Activated CD8-positive, alpha-beta memory T cell treated with anti-CD3 and anti-CD28 coated beads, Interleukin-2, amount 10 ng/mL, durations not matched to agents 7 days and 5 days (primary cell): ENCODE results near the gene RTEL1. TPM values are rescaled to one million over a fixed set of nuclear protein-coding genes. Genes with fewer than 3 reads are reported as not detected.
A peak's percentile ranks its signal among the peaks of the same experiment; 100 is the strongest.

Source experiments
- ATAC-seq: fragments of 150-1000 bp; cut with Tn5 transposase; one replicate; pipeline ENCODE4 v1.10.0; 2021; ENCODE audit warnings: moderate library complexity
- CTCF ChIA-PET: fragments of 350-600 bp; sonication (Branson Sonifier 250); formaldehyde crosslinking; loops from one replicate; lab custom pipeline; 2021; ENCODE audit warnings: antibody characterized with exemption; lab: Charles Lee
- DNase-seq: peaks from one replicate; pipeline ENCODE4 v3.0.0-alpha.2; 2020
- H3K27ac Mint-ChIP-seq: one replicate; pipeline ENCODE4 v1.8.0; 2021; ENCODE audit warnings: mild to moderate bottlenecking, mixed read lengths
- H3K27me3 Mint-ChIP-seq: one replicate; pipeline ENCODE4 v1.8.0; 2021; ENCODE audit warnings: mixed read lengths
- H3K36me3 Mint-ChIP-seq: one replicate; pipeline ENCODE4 v1.8.0; 2021; ENCODE audit warnings: mild to moderate bottlenecking, mixed read lengths
- H3K4me1 Mint-ChIP-seq: one replicate; pipeline ENCODE4 v1.8.0; 2021; ENCODE audit warnings: mixed read lengths
- H3K4me3 Mint-ChIP-seq: one replicate; pipeline ENCODE4 v1.8.0; 2021; ENCODE audit warnings: mild to moderate bottlenecking, moderate library complexity, mixed read lengths
- H3K9me3 Mint-ChIP-seq: one replicate; pipeline ENCODE4 v1.8.0; 2022; ENCODE audit warnings: low read depth, mixed read lengths
- total RNA-seq, 2 experiments: library from RNA; stranded (reverse); gene quantifications; one replicate each; pipeline ENCODE4 v1.2.3, GENCODE V29; 2021

RTEL1 gene
- total RNA-seq, 2 experiments from 2014 or later: 50.0 to 53.6 TPM

- no peaks in the 10 kb centered on the region for H3K27me3 Mint-ChIP-seq
- H3K4me1 Mint-ChIP-seq: peaks cover 34% of the 10 kb centered on the region
- CTCF ChIA-PET: no interaction called here
- DNase-seq (no peak), ATAC-seq (no peak)
- no peak overlapping the region for H3K27ac Mint-ChIP-seq
- peaks cover 5% of the 10 kb centered on the region for H3K36me3 Mint-ChIP-seq
- H3K9me3 Mint-ChIP-seq: no peaks in the 10 kb centered on the region
- no peak overlapping the region for H3K4me3 Mint-ChIP-seq
These were observed 42.3 kb downstream of the RTEL1 start for GRCh38 chr20:63700199-63701050.

- CTCF ChIA-PET: no interaction called here
- no peak overlapping the region for H3K27ac Mint-ChIP-seq
- H3K9me3 Mint-ChIP-seq: no peaks in the 10 kb centered on the region
- peaks cover 39% of the 10 kb centered on the region for H3K4me1 Mint-ChIP-seq
- ATAC-seq (no peak), DNase-seq (no peak)
- H3K27me3 Mint-ChIP-seq: no peaks in the 10 kb centered on the region
- peaks cover 11% of the 10 kb centered on the region for H3K36me3 Mint-ChIP-seq
- no peak overlapping the region for H3K4me3 Mint-ChIP-seq
These were observed 42.9 kb downstream of the RTEL1 start for GRCh38 chr20:63701051-63701328.

GRCh38 chr20:63701329-63702035 is 43.4 kb downstream of the RTEL1 start:
- Mint-ChIP-seq H3K27ac (no peak overlapping the region), H3K27me3 (no peaks in the 10 kb centered on the region), H3K4me3 (no peak overlapping the region), H3K9me3 (no peaks in the 10 kb centered on the region), H3K4me1 (peaks cover 41% of the 10 kb centered on the region), H3K36me3 (peaks cover 12% of the 10 kb centered on the region)
- CTCF ChIA-PET: no interaction called here
- DNase-seq: no peak
- ATAC-seq: no peak

- no peaks in the 10 kb centered on the region for H3K27me3 Mint-ChIP-seq
- CTCF ChIA-PET: no interaction called here
- H3K36me3 Mint-ChIP-seq: peaks cover 17% of the 10 kb centered on the region
- H3K4me1 Mint-ChIP-seq: peaks cover 42% of the 10 kb centered on the region
- H3K9me3 Mint-ChIP-seq: no peaks in the 10 kb centered on the region
- H3K4me3 Mint-ChIP-seq: no peak overlapping the region
- no peak for DNase-seq
- H3K27ac Mint-ChIP-seq: peak overlapping the region; percentile 28
- ATAC-seq: no peak
These were observed 44.0 kb downstream of the RTEL1 start for GRCh38 chr20:63702036-63702665.

DNA sequence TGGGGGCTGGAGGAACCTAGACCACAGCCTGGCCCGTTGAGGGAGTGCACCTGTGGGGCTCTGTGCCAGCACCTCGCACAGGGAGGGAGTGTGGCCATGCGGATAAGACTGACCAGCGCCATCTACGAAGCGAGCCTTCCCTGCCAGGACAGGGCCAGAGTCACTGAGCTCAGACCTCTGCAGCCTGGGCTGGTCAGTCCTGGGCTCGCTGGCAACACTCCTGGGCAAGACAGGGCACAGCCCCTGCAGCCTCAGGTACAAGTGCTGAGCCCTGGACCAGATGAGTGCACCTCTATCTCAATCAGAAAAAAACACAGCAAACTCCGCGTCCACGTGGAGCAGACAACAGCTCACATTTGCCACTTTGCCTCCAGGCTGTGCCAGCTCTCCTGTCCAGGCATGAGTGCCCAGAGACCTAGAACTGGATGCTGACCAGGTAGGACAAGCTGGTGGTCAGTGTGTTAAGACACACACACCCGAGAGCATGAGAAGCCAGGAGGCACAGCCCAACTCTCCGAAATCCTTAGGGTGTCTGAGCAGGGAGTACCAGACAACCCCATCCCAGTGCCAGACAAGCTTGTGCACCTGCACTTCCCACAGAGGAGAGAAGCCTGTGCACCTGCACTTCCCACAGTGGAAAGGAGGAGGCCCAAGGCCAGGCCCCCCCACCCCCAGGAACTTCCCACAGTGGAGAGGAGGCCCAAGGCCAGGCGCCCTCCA is 44.8 kb downstream of the RTEL1 start:
- Mint-ChIP-seq H3K4me3 (no peak overlapping the region), H3K36me3 (peaks cover 17% of the 10 kb centered on the region), H3K4me1 (peaks cover 37% of the 10 kb centered on the region), H3K27me3 (no peaks in the 10 kb centered on the region), H3K9me3 (no peaks in the 10 kb centered on the region), H3K27ac (no peak overlapping the region)
- CTCF ChIA-PET: no interaction called here
- DNase-seq: no peak
- no peak for ATAC-seq

DNA sequence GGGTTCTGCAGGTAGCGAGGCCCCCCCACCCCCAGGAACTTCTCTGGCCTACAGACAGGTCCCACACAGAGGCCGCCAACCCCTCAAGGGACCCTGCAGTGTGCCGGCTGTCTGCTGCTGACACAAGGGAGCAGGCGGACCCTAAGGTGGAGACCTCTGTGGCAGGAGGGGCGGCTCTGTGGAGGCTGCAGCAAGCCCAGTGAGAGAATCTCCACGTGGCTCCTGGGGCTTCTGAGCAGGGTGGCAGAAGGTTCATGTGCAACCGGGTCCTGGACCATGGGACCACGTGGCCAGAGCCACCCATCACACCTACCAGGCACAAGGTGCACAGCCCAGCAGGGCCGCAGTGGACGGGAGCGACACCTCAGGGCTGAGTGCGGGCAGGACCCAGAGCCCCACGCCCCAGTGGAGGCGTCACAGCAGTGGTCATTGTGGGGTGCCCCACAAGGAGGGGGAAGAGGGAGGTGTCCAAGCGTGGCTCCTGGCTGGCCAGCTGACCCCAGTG is 45.4 kb downstream of the RTEL1 start:
- DNase-seq (peak; percentile 39), ATAC-seq (no peak)
- no peaks in the 10 kb centered on the region for H3K9me3 Mint-ChIP-seq
- H3K27ac Mint-ChIP-seq: no peak overlapping the region
- CTCF ChIA-PET: no interaction called here
- H3K36me3 Mint-ChIP-seq: peaks cover 18% of the 10 kb centered on the region
- no peak overlapping the region for H3K4me3 Mint-ChIP-seq
- H3K27me3 Mint-ChIP-seq: no peaks in the 10 kb centered on the region
- peaks cover 38% of the 10 kb centered on the region for H3K4me1 Mint-ChIP-seq

DNA sequence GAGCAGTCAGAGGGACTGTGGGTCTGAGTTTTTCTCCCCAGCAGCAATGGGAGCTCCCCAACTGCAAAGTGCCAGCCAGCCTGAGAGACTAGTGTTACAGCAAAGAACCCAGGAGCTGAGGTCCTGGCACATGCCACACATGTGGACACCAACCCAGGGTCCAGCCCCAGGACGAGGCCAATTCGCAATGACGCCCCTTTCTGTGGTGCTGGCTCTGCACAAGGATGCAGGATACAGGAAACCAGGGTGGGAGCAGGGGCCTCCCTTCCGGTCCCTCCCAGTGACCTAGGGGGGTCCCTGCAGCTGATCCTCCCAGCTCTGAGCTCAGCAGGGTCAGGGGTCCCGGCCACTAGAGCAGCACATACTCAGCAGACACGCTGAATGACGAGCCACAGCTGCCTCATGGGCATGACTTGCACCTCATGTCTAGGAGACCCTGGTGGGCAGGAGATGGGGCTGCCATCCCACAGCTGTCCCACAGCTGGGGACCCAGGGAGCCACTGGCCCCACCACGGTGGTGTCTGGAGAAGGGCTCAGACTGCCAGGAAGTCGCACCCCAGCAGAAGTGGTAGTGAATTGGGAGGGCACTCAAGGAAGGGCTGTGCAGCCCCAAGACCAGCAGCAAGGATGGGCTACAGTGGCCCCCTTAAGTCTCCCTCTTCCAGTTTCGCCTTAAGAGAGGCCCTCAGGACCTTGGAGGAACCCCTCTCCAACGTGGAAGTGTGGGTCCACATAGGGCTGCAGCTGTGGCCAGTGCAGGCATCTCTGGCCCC is 46.0 kb downstream of the RTEL1 start:
- H3K27ac Mint-ChIP-seq: no peak overlapping the region
- H3K36me3 Mint-ChIP-seq: peaks cover 23% of the 10 kb centered on the region
- ATAC-seq: no peak
- H3K27me3 Mint-ChIP-seq: no peaks in the 10 kb centered on the region
- peaks cover 41% of the 10 kb centered on the region for H3K4me1 Mint-ChIP-seq
- CTCF ChIA-PET: interaction anchor here (0.9 kb wide), 1 partner anchor 10 kb away, joined by 3 read pairs; no protein-coding TSS in a partner anchor
- H3K9me3 Mint-ChIP-seq: no peaks in the 10 kb centered on the region
- DNase-seq: no peak
- H3K4me3 Mint-ChIP-seq: no peak overlapping the region

GRCh38 chr20:63704749-63705117 is 46.6 kb downstream of the RTEL1 start:
- no peak overlapping the region for H3K27ac Mint-ChIP-seq
- peaks cover 42% of the 10 kb centered on the region for H3K4me1 Mint-ChIP-seq
- no peaks in the 10 kb centered on the region for H3K9me3 Mint-ChIP-seq
- DNase-seq (no peak), ATAC-seq (no peak)
- CTCF ChIA-PET: interaction anchor here (0.9 kb wide), 1 partner anchor 11 kb away, joined by 3 read pairs; no protein-coding TSS in a partner anchor
- H3K4me3 Mint-ChIP-seq: no peak overlapping the region
- peaks cover 27% of the 10 kb centered on the region for H3K36me3 Mint-ChIP-seq
- no peaks in the 10 kb centered on the region for H3K27me3 Mint-ChIP-seq

GRCh38 chr20:63705232-63706026 is 47.3 kb downstream of the RTEL1 start:
- Mint-ChIP-seq H3K9me3 (no peaks in the 10 kb centered on the region), H3K27ac (peak overlapping the region; percentile 32), H3K36me3 (peaks cover 29% of the 10 kb centered on the region), H3K27me3 (no peaks in the 10 kb centered on the region), H3K4me1 (peaks cover 47% of the 10 kb centered on the region), H3K4me3 (no peak overlapping the region)
- no peak for ATAC-seq
- no peak for DNase-seq
- CTCF ChIA-PET: interaction anchor here (0.9 to 3.9 kb wide), 6 partner anchors 31 to 269 kb away, joined by 3 to 31 read pairs (median 24); partner anchors contain the start of genes LIME1 and TPD52L2

GRCh38 chr20:63706027-63706695 is 48.0 kb downstream of the RTEL1 start:
- peak overlapping the region; percentile 71 for H3K27ac Mint-ChIP-seq
- H3K4me1 Mint-ChIP-seq: peaks cover 50% of the 10 kb centered on the region
- CTCF ChIA-PET: interaction anchor here (0.7 to 3.9 kb wide), 12 partner anchors 13 to 268 kb away, joined by 3 to 31 read pairs (median 7); partner anchors contain the start of genes LIME1, PTK6 and TPD52L2

GRCh38 chr20:63706852-63707557 is 48.9 kb downstream of the RTEL1 start:
- Mint-ChIP-seq H3K9me3 (no peaks in the 10 kb centered on the region), H3K36me3 (peaks cover 44% of the 10 kb centered on the region), H3K27ac (peak overlapping the region; percentile 71), H3K4me1 (peaks cover 53% of the 10 kb centered on the region), H3K4me3 (peak overlapping the region; percentile 83), H3K27me3 (no peaks in the 10 kb centered on the region)
- peak; percentile 61 for ATAC-seq
- CTCF ChIA-PET: interaction anchor here (0.7 to 3.9 kb wide), 17 partner anchors 9 to 273 kb away, joined by 3 to 31 read pairs (median 7); partner anchors contain the start of genes LIME1, PRPF6, PTK6 and SAMD10
- peak; percentile 80 for DNase-seq

More at GRCh38 chr20:63706027-63706695, 48.0 kb downstream of the RTEL1 start:
- Mint-ChIP-seq H3K27me3 (no peaks in the 10 kb centered on the region), H3K36me3 (peaks cover 36% of the 10 kb centered on the region), H3K9me3 (no peaks in the 10 kb centered on the region), H3K4me3 (peak overlapping the region; percentile 83)
- ATAC-seq (no peak), DNase-seq (no peak)
